GM12878 (cell line): Measurements from ENCODE around the gene CR1.
"Not testable (repeated sequence)": the region's sequence is repeated elsewhere in the genome, so short reads cannot be mapped to it uniquely, and the experiment has no call there.

Source experiments
- CHD4 ChIP-seq: fragments of 200-600 bp; sonication (generic); IDR thresholded peaks from 2 replicates; pipeline ENCODE4 v1.6.1; 2016; ENCODE audit warnings: mild to moderate bottlenecking
- EGR1 ChIP-seq, 2 experiments: IDR thresholded peaks; 1 replicate in 1 of 2; 2 replicates in 1 of 2; pipeline ENCODE4 v1.6.1; 2011 to 2012; ENCODE audit warnings: low read depth in 2 of 2, low read length in 2 of 2, borderline replicate concordance in 1 of 2, mild to moderate bottlenecking in 1 of 2, moderate library complexity in 1 of 2
- EZH2 ChIP-seq: IDR thresholded peaks from 2 replicates; pipeline ENCODE4 v1.6.1; 2012; ENCODE audit warnings: low read depth, mild to moderate bottlenecking, control low read depth, inconsistent platforms, low read length, borderline replicate concordance; ENCODE audit not compliant: control insufficient read depth
- POLR2A ChIP-seq: IDR thresholded peaks from 2 replicates; pipeline ENCODE4 v1.6.1; 2011; ENCODE audit warnings: low read depth, mild to moderate bottlenecking, low read length
- SRF ChIP-seq, 2 experiments: IDR thresholded peaks; 2 replicates each; pipeline ENCODE4 v1.6.1; 2011; ENCODE audit warnings: low read depth in 2 of 2, low read length in 2 of 2, mild to moderate bottlenecking in 1 of 2, moderate library complexity in 1 of 2
- SUPT20H ChIP-seq: IDR thresholded peaks from 2 replicates; pipeline ENCODE4 v1.6.1; 2011; ENCODE audit warnings: low read depth, mild to moderate bottlenecking, low read length, moderate library complexity, borderline replicate concordance; ENCODE audit not compliant: control insufficient read depth
- TAF1 ChIP-seq: IDR thresholded peaks from 2 replicates; pipeline ENCODE4 v1.6.1; 2011; ENCODE audit warnings: mild to moderate bottlenecking, low read depth, low read length, borderline replicate concordance
- TF ChIP-seq, protein P1 (sequence below): IDR thresholded peaks from 2 replicates; pipeline ENCODE4 v1.6.1; 2011; ENCODE audit warnings: borderline replicate concordance, low read depth, mild to moderate bottlenecking, moderate library complexity, mixed read lengths, low read length; ENCODE audit not compliant: insufficient read depth; ENCODE audit errors: extremely low read length
- TF ChIP-seq, protein P2 (sequence below), 3 experiments: IDR thresholded peaks in 2 of 3; conservative IDR thresholded peaks in 1 of 3; 2 replicates each; pipeline ENCODE4 v1.5.1; 2011; ENCODE audit warnings: low read depth in 3 of 3, low read length in 3 of 3, mild to moderate bottlenecking in 3 of 3, control low read depth in 2 of 3, moderate library complexity in 2 of 3, inconsistent platforms in 1 of 3, mixed read lengths in 1 of 3; ENCODE audit not compliant: control insufficient read depth in 2 of 3, insufficient read depth in 1 of 3; ENCODE audit errors: extremely low read depth in 1 of 3
- TF ChIP-seq, protein P3 (sequence below): IDR thresholded peaks from 2 replicates; pipeline ENCODE4 v1.6.1; 2012; ENCODE audit warnings: improper control_type of control experiment, low read depth, low read length; ENCODE audit not compliant: insufficient replicate concordance
- TF ChIP-seq, protein P4 (sequence below): IDR thresholded peaks from 2 replicates; pipeline ENCODE4 v1.6.1; 2012; ENCODE audit warnings: low read depth, low read length, improper control_type of control experiment
- TF ChIP-seq, protein P5 (sequence below): IDR thresholded peaks from 2 replicates; pipeline ENCODE4 v1.6.1; 2012; ENCODE audit warnings: mild to moderate bottlenecking, low read depth, low read length
- TF ChIP-seq, protein P6 (sequence below): IDR thresholded peaks from 2 replicates; pipeline ENCODE4 v1.6.1; 2012; ENCODE audit warnings: low read length, inconsistent platforms
- TF ChIP-seq, protein P7 (sequence below): IDR thresholded peaks from 2 replicates; pipeline ENCODE4 v1.6.1; 2012; ENCODE audit warnings: low read depth, low read length, improper control_type of control experiment

DNA sequence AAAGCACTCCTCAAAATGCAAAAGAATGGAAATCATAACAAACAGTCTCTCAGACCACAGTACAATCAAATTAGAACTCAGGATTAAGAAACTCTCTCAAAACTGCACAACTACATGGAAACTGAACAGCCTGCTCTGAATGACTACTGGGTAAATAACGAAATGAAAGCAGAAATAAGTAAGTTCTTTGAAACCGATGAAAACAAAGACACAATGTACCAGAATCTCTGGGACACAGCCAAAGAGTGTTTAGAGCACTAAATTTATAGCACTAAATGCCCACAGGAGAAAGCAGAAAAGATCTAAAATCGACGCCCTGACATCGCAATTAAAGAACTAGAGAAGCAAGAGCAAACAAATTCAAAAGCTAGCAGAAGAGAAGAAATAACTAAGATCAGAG, 95.2 kb downstream of the CR1 start:
- not testable (repeated sequence) for TF ChIP-seq TAF1; CHD4; EGR1 (IDR thresholded peaks at IDR 0.05; ENCODE audit: borderline replicate concordance in 1 of 2, low read depth in 2 of 2, low read length in 2 of 2); POLR2A; EZH2; SUPT20H; SRF (IDR thresholded peaks at IDR 0.05; ENCODE audit: low read depth in 2 of 2, low read length in 2 of 2)
- TF ChIP-seq, protein P1, sequence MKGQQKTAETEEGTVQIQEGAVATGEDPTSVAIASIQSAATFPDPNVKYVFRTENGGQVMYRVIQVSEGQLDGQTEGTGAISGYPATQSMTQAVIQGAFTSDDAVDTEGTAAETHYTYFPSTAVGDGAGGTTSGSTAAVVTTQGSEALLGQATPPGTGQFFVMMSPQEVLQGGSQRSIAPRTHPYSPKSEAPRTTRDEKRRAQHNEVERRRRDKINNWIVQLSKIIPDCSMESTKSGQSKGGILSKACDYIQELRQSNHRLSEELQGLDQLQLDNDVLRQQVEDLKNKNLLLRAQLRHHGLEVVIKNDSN: not testable (repeated sequence)
- TF ChIP-seq, protein P2, sequence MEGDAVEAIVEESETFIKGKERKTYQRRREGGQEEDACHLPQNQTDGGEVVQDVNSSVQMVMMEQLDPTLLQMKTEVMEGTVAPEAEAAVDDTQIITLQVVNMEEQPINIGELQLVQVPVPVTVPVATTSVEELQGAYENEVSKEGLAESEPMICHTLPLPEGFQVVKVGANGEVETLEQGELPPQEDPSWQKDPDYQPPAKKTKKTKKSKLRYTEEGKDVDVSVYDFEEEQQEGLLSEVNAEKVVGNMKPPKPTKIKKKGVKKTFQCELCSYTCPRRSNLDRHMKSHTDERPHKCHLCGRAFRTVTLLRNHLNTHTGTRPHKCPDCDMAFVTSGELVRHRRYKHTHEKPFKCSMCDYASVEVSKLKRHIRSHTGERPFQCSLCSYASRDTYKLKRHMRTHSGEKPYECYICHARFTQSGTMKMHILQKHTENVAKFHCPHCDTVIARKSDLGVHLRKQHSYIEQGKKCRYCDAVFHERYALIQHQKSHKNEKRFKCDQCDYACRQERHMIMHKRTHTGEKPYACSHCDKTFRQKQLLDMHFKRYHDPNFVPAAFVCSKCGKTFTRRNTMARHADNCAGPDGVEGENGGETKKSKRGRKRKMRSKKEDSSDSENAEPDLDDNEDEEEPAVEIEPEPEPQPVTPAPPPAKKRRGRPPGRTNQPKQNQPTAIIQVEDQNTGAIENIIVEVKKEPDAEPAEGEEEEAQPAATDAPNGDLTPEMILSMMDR (IDR thresholded peaks at IDR 0.05 in 2 of 3, conservative IDR thresholded peaks at IDR 0.05 in 1 of 3; ENCODE audit: control insufficient read depth in 2 of 3, extremely low read depth in 1 of 3, insufficient read depth in 1 of 3, low read depth in 3 of 3, low read length in 3 of 3): not testable (repeated sequence)
- TF ChIP-seq, protein P3, sequence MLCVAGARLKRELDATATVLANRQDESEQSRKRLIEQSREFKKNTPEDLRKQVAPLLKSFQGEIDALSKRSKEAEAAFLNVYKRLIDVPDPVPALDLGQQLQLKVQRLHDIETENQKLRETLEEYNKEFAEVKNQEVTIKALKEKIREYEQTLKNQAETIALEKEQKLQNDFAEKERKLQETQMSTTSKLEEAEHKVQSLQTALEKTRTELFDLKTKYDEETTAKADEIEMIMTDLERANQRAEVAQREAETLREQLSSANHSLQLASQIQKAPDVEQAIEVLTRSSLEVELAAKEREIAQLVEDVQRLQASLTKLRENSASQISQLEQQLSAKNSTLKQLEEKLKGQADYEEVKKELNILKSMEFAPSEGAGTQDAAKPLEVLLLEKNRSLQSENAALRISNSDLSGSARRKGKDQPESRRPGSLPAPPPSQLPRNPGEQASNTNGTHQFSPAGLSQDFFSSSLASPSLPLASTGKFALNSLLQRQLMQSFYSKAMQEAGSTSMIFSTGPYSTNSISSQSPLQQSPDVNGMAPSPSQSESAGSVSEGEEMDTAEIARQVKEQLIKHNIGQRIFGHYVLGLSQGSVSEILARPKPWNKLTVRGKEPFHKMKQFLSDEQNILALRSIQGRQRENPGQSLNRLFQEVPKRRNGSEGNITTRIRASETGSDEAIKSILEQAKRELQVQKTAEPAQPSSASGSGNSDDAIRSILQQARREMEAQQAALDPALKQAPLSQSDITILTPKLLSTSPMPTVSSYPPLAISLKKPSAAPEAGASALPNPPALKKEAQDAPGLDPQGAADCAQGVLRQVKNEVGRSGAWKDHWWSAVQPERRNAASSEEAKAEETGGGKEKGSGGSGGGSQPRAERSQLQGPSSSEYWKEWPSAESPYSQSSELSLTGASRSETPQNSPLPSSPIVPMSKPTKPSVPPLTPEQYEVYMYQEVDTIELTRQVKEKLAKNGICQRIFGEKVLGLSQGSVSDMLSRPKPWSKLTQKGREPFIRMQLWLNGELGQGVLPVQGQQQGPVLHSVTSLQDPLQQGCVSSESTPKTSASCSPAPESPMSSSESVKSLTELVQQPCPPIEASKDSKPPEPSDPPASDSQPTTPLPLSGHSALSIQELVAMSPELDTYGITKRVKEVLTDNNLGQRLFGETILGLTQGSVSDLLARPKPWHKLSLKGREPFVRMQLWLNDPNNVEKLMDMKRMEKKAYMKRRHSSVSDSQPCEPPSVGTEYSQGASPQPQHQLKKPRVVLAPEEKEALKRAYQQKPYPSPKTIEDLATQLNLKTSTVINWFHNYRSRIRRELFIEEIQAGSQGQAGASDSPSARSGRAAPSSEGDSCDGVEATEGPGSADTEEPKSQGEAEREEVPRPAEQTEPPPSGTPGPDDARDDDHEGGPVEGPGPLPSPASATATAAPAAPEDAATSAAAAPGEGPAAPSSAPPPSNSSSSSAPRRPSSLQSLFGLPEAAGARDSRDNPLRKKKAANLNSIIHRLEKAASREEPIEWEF: not testable (repeated sequence)
- TF ChIP-seq, protein P4, sequence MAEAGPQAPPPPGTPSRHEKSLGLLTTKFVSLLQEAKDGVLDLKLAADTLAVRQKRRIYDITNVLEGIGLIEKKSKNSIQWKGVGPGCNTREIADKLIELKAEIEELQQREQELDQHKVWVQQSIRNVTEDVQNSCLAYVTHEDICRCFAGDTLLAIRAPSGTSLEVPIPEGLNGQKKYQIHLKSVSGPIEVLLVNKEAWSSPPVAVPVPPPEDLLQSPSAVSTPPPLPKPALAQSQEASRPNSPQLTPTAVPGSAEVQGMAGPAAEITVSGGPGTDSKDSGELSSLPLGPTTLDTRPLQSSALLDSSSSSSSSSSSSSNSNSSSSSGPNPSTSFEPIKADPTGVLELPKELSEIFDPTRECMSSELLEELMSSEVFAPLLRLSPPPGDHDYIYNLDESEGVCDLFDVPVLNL: not testable (repeated sequence)
- TF ChIP-seq, protein P5, sequence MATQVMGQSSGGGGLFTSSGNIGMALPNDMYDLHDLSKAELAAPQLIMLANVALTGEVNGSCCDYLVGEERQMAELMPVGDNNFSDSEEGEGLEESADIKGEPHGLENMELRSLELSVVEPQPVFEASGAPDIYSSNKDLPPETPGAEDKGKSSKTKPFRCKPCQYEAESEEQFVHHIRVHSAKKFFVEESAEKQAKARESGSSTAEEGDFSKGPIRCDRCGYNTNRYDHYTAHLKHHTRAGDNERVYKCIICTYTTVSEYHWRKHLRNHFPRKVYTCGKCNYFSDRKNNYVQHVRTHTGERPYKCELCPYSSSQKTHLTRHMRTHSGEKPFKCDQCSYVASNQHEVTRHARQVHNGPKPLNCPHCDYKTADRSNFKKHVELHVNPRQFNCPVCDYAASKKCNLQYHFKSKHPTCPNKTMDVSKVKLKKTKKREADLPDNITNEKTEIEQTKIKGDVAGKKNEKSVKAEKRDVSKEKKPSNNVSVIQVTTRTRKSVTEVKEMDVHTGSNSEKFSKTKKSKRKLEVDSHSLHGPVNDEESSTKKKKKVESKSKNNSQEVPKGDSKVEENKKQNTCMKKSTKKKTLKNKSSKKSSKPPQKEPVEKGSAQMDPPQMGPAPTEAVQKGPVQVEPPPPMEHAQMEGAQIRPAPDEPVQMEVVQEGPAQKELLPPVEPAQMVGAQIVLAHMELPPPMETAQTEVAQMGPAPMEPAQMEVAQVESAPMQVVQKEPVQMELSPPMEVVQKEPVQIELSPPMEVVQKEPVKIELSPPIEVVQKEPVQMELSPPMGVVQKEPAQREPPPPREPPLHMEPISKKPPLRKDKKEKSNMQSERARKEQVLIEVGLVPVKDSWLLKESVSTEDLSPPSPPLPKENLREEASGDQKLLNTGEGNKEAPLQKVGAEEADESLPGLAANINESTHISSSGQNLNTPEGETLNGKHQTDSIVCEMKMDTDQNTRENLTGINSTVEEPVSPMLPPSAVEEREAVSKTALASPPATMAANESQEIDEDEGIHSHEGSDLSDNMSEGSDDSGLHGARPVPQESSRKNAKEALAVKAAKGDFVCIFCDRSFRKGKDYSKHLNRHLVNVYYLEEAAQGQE: not testable (repeated sequence)
- TF ChIP-seq, protein P6, sequence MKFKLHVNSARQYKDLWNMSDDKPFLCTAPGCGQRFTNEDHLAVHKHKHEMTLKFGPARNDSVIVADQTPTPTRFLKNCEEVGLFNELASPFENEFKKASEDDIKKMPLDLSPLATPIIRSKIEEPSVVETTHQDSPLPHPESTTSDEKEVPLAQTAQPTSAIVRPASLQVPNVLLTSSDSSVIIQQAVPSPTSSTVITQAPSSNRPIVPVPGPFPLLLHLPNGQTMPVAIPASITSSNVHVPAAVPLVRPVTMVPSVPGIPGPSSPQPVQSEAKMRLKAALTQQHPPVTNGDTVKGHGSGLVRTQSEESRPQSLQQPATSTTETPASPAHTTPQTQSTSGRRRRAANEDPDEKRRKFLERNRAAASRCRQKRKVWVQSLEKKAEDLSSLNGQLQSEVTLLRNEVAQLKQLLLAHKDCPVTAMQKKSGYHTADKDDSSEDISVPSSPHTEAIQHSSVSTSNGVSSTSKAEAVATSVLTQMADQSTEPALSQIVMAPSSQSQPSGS: not testable (repeated sequence)
- TF ChIP-seq, protein P7, sequence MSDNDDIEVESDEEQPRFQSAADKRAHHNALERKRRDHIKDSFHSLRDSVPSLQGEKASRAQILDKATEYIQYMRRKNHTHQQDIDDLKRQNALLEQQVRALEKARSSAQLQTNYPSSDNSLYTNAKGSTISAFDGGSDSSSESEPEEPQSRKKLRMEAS: not testable (repeated sequence)
